ENCODE results near the gene PPP2R5D. TPM values are rescaled to one million over a fixed set of nuclear protein-coding genes. Genes with fewer than 3 reads are reported as not detected.

Gene PPP2R5D
- polyA plus RNA-seq, 1 donor (not counting 4 experiments of a cell fraction or from before 2014, with no cell fraction given): 49.6 TPM

- Histone ChIP-seq H3K27ac (ENCODE audit: control insufficient read depth, insufficient read depth, low read length) (peak overlapping the region; percentile 27), H3K9me3 (ENCODE audit: control insufficient read depth, low read depth, low read length) (no peaks in the 10 kb centered on the region), H2AFZ (ENCODE audit: control insufficient read depth, low read length) (peak overlapping the region; percentile 76), H3K9ac (ENCODE audit: control insufficient read depth, extremely low read depth, insufficient read depth, low read length) (peak overlapping the region; percentile 76), H3K9me1 (ENCODE audit: control insufficient read depth, extremely low read depth, insufficient read depth, low read length) (no peaks in the 10 kb centered on the region), H3K4me3 (ENCODE audit: control insufficient read depth in 2 of 3, extremely low read depth in 1 of 3, insufficient read depth in 2 of 3, low read depth in 1 of 3, low read length in 3 of 3) (peak overlapping the region; percentile 61 to 95 (median 87)), H3K4me2 (ENCODE audit: control insufficient read depth, extremely low read depth, insufficient read depth, low read depth, low read length) (peak overlapping the region; percentile 73), H3K4me1 (ENCODE audit: control insufficient read depth, extremely low read depth, insufficient read depth, low read length) (peaks cover 16% of the 10 kb centered on the region), H3K79me2 (ENCODE audit: control insufficient read depth, insufficient read depth, low read length) (peaks cover 41% of the 10 kb centered on the region), H3K27me3 (ENCODE audit: control insufficient read depth, extremely low read depth, insufficient read depth, low read length) (no peaks in the 10 kb centered on the region), H3K36me3 (ENCODE audit: control insufficient read depth in 2 of 2, extremely low read depth in 1 of 2, insufficient read depth in 2 of 2, low read length in 2 of 2) (peaks cover 29 to 34% of the 10 kb centered on the region in 2 experiments), H4K20me1 (ENCODE audit: control insufficient read depth, extremely low read depth, insufficient read depth, low read length) (no peaks in the 10 kb centered on the region)
- dilution Hi-C loops (cut with MboI; ENCODE audit: extremely low pct_ligation_motif_present, low sequenced_read_pairs): no loop called here
- DNase-seq (ENCODE audit: low read depth, low spot score): no peak
- TF ChIP-seq, protein P1, sequence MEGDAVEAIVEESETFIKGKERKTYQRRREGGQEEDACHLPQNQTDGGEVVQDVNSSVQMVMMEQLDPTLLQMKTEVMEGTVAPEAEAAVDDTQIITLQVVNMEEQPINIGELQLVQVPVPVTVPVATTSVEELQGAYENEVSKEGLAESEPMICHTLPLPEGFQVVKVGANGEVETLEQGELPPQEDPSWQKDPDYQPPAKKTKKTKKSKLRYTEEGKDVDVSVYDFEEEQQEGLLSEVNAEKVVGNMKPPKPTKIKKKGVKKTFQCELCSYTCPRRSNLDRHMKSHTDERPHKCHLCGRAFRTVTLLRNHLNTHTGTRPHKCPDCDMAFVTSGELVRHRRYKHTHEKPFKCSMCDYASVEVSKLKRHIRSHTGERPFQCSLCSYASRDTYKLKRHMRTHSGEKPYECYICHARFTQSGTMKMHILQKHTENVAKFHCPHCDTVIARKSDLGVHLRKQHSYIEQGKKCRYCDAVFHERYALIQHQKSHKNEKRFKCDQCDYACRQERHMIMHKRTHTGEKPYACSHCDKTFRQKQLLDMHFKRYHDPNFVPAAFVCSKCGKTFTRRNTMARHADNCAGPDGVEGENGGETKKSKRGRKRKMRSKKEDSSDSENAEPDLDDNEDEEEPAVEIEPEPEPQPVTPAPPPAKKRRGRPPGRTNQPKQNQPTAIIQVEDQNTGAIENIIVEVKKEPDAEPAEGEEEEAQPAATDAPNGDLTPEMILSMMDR (optimal IDR thresholded peaks at IDR 0.05 in 1 of 3, IDR thresholded peaks at IDR 0.05 in 1 of 3, conservative IDR thresholded peaks at IDR 0.05 in 1 of 3; ENCODE audit: extremely low read depth in 1 of 3, insufficient read depth in 2 of 3, low read length in 3 of 3): no peak
- no peak for TF ChIP-seq EZH2 (IDR thresholded peaks at IDR 0.05; ENCODE audit: low read length)
- FAIRE-seq: no peak
Measured at GRCh38 chr6:43013097-43013842, 28.9 kb downstream of the PPP2R5D start.

GRCh38 chr6:43013843-43014433, 29.6 kb downstream of the PPP2R5D start, which contains the start of the genes KLHDC3 and MEA1:
Gene KLHDC3, plus strand, starts transcription at chr6:43014249. Its CDS starts 2,944 bp downstream, at chr6:43017193.
Gene MEA1, minus strand, starts transcription at chr6:43013946. Its CDS starts 133 bp downstream, at chr6:43013813.
- dilution Hi-C loops (cut with MboI; ENCODE audit: extremely low pct_ligation_motif_present, low sequenced_read_pairs): no loop called here
- peak within 1 kb of the TSS; percentile 79 for H2AFZ ChIP-seq (ENCODE audit: control insufficient read depth, low read length)

More at GRCh38 chr6:43013843-43014433, 29.6 kb downstream of the PPP2R5D start, which contains the start of the genes KLHDC3 and MEA1:
- Histone ChIP-seq H3K9me1 (ENCODE audit: control insufficient read depth, extremely low read depth, insufficient read depth, low read length) (no peaks in the 10 kb centered on the region), H3K4me1 (ENCODE audit: control insufficient read depth, extremely low read depth, insufficient read depth, low read length) (peaks cover 16% of the 10 kb centered on the region), H3K79me2 (ENCODE audit: control insufficient read depth, insufficient read depth, low read length) (peaks cover 41% of the 10 kb centered on the region), H3K4me2 (ENCODE audit: control insufficient read depth, extremely low read depth, insufficient read depth, low read depth, low read length) (peak within 1 kb of the TSS; percentile 99), H3K9ac (ENCODE audit: control insufficient read depth, extremely low read depth, insufficient read depth, low read length) (peak within 1 kb of the TSS; percentile 91), H3K27me3 (ENCODE audit: control insufficient read depth, extremely low read depth, insufficient read depth, low read length) (no peaks in the 10 kb centered on the region), H3K4me3 (ENCODE audit: control insufficient read depth in 2 of 3, extremely low read depth in 1 of 3, insufficient read depth in 2 of 3, low read depth in 1 of 3, low read length in 3 of 3) (peak within 1 kb of the TSS; percentile 61 to 95 (median 87)), H3K9me3 (ENCODE audit: control insufficient read depth, low read depth, low read length) (no peaks in the 10 kb centered on the region), H3K27ac (ENCODE audit: control insufficient read depth, insufficient read depth, low read length) (peak within 1 kb of the TSS; percentile 83), H3K36me3 (ENCODE audit: control insufficient read depth in 2 of 2, extremely low read depth in 1 of 2, insufficient read depth in 2 of 2, low read length in 2 of 2) (peaks cover 28 to 29% of the 10 kb centered on the region in 2 experiments), H4K20me1 (ENCODE audit: control insufficient read depth, extremely low read depth, insufficient read depth, low read length) (no peaks in the 10 kb centered on the region)
- TF ChIP-seq EZH2 (IDR thresholded peaks at IDR 0.05; ENCODE audit: low read length): no peak
- TF ChIP-seq, protein P1 (optimal IDR thresholded peaks at IDR 0.05 in 1 of 3, IDR thresholded peaks at IDR 0.05 in 1 of 3, conservative IDR thresholded peaks at IDR 0.05 in 1 of 3; ENCODE audit: extremely low read depth in 1 of 3, insufficient read depth in 2 of 3, low read length in 3 of 3): no peak
- FAIRE-seq (peak; percentile 91), DNase-seq (ENCODE audit: low read depth, low spot score) (peak; percentile 100)

All from keratinocyte (primary cell).